H1 (cell line): ENCODE measurements around the gene NTN5. TPM values are rescaled to one million over a fixed set of nuclear protein-coding genes. Genes with fewer than 3 reads are reported as not detected.

ENCODE experiments used
- GABPA ChIP-seq: IDR thresholded peaks from 2 replicates; pipeline ENCODE4 v1.6.1; 2011; ENCODE audit warnings: mild to moderate bottlenecking, low read length, moderate library complexity, borderline replicate concordance; ENCODE audit not compliant: insufficient read depth
- JUND ChIP-seq: IDR thresholded peaks from 2 replicates; pipeline ENCODE4 v1.6.1; 2011; ENCODE audit warnings: mild to moderate bottlenecking, improper control_type of control experiment, low read length
- KDM4A ChIP-seq: IDR thresholded peaks from one replicate; pipeline ENCODE4 v1.7.1; 2012; ENCODE audit warnings: low read depth, mild to moderate bottlenecking, moderate library complexity, low read length, inconsistent platforms; ENCODE audit not compliant: severe bottlenecking
- TAF7 ChIP-seq: optimal IDR thresholded peaks from 2 replicates; pipeline ENCODE3; 2011; ENCODE audit warnings: low read depth, mild to moderate bottlenecking, inconsistent platforms, low read length, moderate library complexity, borderline replicate concordance
- polyA plus RNA-seq, 7 experiments: library from polyadenylated mRNA; depleted of rRNA in 3 of 7; stranded (reverse) in 5 of 7; unstranded in 2 of 7; fragments of >200 nt in 5 of 7; fragments of 200-250 nt in 2 of 7; gene quantifications; 1 replicate in 5 of 7; 2 replicates in 1 of 7; 4 replicates in 1 of 7; pipeline versions ENCODE4 v1.2.1 to v1.2.3, GENCODE V29; 2011 to 2013; ENCODE audit warnings: missing spikeins in 2 of 7, mixed read lengths in 2 of 7
- total RNA-seq: library from RNA; stranded (reverse); fragmentation: NEBNext Ultra II Directional; extraction: Animal tissue kit (Norgen Biotek cat#: 25700); gene quantifications from 2 replicates; pipeline ENCODE4 v1.2.1, GENCODE V29; 2021

The NTN5 gene
- total and polyA plus RNA-seq, 2 of the 8 experiments (the other 6 are each of a cell fraction or from before 2014, with no cell fraction given): 0.47 to 0.85 TPM

DNA sequence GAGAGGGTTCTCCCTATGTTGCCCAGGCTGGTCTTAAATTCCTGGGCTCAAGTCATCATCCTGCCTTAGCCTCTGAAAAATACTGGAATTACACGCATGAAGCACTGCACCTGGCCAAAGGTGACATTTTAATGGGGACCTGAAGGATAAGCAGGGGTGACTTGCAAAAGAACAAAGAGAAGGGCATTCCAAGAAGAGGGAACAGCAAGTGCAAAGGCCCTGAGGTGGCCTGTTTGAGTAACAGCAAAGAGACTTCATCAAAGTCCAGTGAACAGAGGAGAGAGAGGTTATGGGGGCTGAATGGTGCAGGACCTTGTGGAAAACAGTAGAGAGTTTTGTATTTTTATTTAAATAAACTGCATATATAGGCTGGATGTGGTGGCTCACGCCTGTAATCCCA lies 31.0 kb downstream of the NTN5 start (continued):
- TF ChIP-seq GABPA (no peak), JUND (no peak), KDM4A (no peak), TAF7 (no peak)
